ENCODE data around the gene KAZN.

KAZN gene

DNA sequence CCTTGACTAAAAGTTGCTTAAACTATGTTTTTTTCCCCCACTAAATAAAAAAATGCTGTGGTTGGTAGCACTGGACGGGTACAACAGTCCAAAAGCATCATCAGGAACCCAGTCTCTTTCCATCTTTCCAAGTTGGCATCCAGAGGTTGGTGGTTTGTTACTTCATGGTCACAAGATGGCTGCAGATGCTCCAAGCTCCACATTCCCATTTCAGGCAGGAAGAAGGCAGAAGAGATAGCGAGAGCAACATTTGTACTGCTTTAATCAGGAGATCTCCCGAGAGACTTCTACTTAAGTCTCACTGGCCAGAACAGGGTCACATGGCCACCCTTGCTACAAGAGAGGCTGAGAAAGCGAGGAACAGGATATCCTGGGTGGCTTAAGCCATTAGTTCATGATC is 230.2 kb downstream of the KAZN start:
- no peaks in the 10 kb centered on the region for H3K36me3 ChIP-seq (ENCODE audit: control insufficient read depth in 2 of 2, insufficient read depth in 1 of 2, low read length in 2 of 2)
- no peak overlapping the region for H3K27ac ChIP-seq (ENCODE audit: extremely low read depth, low read depth, low read length)
- no peaks in the 10 kb centered on the region for H3K4me1 ChIP-seq (ENCODE audit: control insufficient read depth, insufficient read depth, low read length)
- no peak overlapping the region for H3K4me3 ChIP-seq (ENCODE audit: low read depth, low read length)
- POLR2A ChIA-PET = no interaction called here
- no peak for TF ChIP-seq ZNF324 (tag by site-specific recombination; IDR thresholded peaks at IDR 0.05)
- no peak for TF ChIP-seq ZBTB17 (tag by site-specific recombination; IDR thresholded peaks at IDR 0.05)
- no peak for TF ChIP-seq ZNF776 (tag by site-specific recombination; IDR thresholded peaks at IDR 0.05; ENCODE audit: borderline replicate concordance)
- TF ChIP-seq ZNF211 (tag by site-specific recombination; IDR thresholded peaks at IDR 0.05; ENCODE audit: low read depth) = no peak
- no peak for TF ChIP-seq ZBTB1 (tag by site-specific recombination; IDR thresholded peaks at IDR 0.05)
- TF ChIP-seq TCF7L2 (IDR thresholded peaks at IDR 0.05; ENCODE audit: borderline replicate concordance, low read depth, low read length) = no peak
- CTCF ChIA-PET = interaction anchor here (1.1 kb wide), 1 partner anchor 22 kb away, joined by 7 read pairs; no protein-coding TSS in a partner anchor
- H3K9me3 ChIP-seq (ENCODE audit: control insufficient read depth, insufficient read depth, low read depth, low read length) = no peaks in the 10 kb centered on the region

DNA sequence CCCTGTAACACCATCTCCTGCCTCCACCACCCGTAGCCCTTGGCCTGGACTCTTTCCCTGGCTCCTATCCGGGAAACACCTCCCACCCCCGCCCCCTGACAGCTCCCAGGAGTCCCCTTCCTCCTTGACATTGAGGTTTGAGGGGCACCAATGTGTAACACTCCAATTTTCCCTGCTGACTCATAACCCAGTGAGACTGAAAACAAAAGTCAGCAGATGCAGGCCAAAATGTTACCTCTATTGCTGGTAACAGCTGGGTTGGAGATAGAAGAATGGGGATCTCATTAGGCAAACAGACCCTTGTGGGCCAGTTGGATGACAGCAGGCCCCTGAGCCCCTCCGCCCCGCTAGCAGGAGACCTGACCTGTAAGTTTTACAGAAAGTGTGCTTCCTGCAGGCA is 237.2 kb downstream of the KAZN start:
- Histone ChIP-seq H3K27ac (ENCODE audit: extremely low read depth, low read depth, low read length) (no peak overlapping the region), H3K9me3 (ENCODE audit: control insufficient read depth, insufficient read depth, low read depth, low read length) (no peaks in the 10 kb centered on the region), H3K36me3 (ENCODE audit: control insufficient read depth in 2 of 2, insufficient read depth in 1 of 2, low read length in 2 of 2) (no peaks in the 10 kb centered on the region), H3K4me1 (ENCODE audit: control insufficient read depth, insufficient read depth, low read length) (no peaks in the 10 kb centered on the region), H3K4me3 (ENCODE audit: low read depth, low read length) (no peak overlapping the region)
- POLR2A ChIA-PET = no interaction called here
- CTCF ChIA-PET = no interaction called here
- TF ChIP-seq ZFHX2 (tag by site-specific recombination; conservative IDR thresholded peaks at IDR 0.05) = 0 out of 2 replicates have a peak, but pooled peaks have one; percentile 21
- TF ChIP-seq ZNF155 (tag by site-specific recombination; IDR thresholded peaks at IDR 0.05) = no peak

DNA sequence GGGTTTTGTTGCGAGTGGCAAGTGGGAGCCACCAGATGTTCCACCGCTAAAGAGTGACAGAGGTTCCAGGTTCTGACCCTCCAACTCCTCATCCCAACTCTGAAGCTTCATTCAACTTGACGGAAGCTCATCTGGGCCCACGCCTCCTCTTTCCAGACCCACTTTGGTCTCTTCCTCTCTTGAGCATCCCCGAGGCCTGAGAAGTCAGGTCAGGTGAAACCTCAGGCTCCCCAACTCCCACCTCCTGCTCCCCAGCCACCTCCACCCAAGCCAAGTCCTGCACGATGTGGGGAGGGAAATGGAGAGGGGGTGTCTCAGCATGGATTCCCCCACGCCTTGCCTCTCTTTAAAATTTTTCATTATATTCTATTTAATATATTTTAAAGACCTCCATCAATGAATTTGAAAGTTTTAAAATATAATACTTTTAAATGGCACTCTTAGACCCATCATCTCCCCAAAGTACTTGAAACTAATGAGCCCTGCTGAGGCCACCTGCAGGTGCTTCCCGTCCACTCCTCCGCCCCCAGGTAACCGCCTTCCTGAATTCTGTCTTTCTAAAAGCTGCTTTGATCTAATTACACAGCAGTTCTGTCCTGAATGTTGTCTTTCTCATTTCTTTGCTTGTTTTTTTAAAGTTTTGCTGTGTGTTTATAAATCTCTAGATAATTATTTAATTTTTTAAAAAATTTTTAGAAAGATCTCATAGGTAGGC is 238.1 kb downstream of the KAZN start:
- Histone ChIP-seq H3K36me3 (ENCODE audit: control insufficient read depth in 2 of 2, insufficient read depth in 1 of 2, low read length in 2 of 2) (no peaks in the 10 kb centered on the region), H3K4me3 (ENCODE audit: low read depth, low read length) (no peak overlapping the region), H3K4me1 (ENCODE audit: control insufficient read depth, insufficient read depth, low read length) (no peaks in the 10 kb centered on the region), H3K9me3 (ENCODE audit: control insufficient read depth, insufficient read depth, low read depth, low read length) (no peaks in the 10 kb centered on the region), H3K27ac (ENCODE audit: extremely low read depth, low read depth, low read length) (no peak overlapping the region)
- POLR2A ChIA-PET = no interaction called here
- CTCF ChIA-PET = interaction anchor here (0.7 to 0.9 kb wide), 2 partner anchors 871 to 943 kb away, joined by 3 read pairs; no protein-coding TSS in a partner anchor
- TF ChIP-seq ZNF791 (tag by site-specific recombination; IDR thresholded peaks at IDR 0.05) (no peak), BCL11B (tag by site-specific recombination; IDR thresholded peaks at IDR 0.05; ENCODE audit: low read depth) (no peak), ZNF624 (tag by site-specific recombination; IDR thresholded peaks at IDR 0.05) (no peak), ZNF174 (tag by site-specific recombination; IDR thresholded peaks at IDR 0.05) (no peak), ZNF521 (tag by site-specific recombination; IDR thresholded peaks at IDR 0.05) (no peak), TRIM28 (IDR thresholded peaks at IDR 0.05; ENCODE audit: borderline replicate concordance, low read length) (no peak), ZNF529 (tag by site-specific recombination; IDR thresholded peaks at IDR 0.05; ENCODE audit: insufficient replicate concordance) (no peak), ZNF830 (tag by site-specific recombination; IDR thresholded peaks at IDR 0.05; ENCODE audit: low read depth) (no peak), ZNF555 (tag by site-specific recombination; conservative IDR thresholded peaks at IDR 0.05) (no peak)
- TF ChIP-seq, protein P1, sequence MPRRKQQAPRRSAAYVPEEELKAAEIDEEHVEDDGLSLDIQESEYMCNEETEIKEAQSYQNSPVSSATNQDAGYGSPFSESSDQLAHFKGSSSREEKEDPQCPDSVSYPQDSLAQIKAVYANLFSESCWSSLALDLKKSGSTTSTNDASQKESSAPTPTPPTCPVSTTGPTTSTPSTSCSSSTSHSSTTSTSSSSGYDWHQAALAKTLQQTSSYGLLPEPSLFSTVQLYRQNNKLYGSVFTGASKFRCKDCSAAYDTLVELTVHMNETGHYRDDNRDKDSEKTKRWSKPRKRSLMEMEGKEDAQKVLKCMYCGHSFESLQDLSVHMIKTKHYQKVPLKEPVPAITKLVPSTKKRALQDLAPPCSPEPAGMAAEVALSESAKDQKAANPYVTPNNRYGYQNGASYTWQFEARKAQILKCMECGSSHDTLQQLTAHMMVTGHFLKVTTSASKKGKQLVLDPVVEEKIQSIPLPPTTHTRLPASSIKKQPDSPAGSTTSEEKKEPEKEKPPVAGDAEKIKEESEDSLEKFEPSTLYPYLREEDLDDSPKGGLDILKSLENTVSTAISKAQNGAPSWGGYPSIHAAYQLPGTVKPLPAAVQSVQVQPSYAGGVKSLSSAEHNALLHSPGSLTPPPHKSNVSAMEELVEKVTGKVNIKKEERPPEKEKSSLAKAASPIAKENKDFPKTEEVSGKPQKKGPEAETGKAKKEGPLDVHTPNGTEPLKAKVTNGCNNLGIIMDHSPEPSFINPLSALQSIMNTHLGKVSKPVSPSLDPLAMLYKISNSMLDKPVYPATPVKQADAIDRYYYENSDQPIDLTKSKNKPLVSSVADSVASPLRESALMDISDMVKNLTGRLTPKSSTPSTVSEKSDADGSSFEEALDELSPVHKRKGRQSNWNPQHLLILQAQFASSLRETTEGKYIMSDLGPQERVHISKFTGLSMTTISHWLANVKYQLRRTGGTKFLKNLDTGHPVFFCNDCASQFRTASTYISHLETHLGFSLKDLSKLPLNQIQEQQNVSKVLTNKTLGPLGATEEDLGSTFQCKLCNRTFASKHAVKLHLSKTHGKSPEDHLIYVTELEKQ (tag by site-specific recombination; IDR thresholded peaks at IDR 0.05; ENCODE audit: borderline replicate concordance) = no peak
- TF ChIP-seq, protein P2, sequence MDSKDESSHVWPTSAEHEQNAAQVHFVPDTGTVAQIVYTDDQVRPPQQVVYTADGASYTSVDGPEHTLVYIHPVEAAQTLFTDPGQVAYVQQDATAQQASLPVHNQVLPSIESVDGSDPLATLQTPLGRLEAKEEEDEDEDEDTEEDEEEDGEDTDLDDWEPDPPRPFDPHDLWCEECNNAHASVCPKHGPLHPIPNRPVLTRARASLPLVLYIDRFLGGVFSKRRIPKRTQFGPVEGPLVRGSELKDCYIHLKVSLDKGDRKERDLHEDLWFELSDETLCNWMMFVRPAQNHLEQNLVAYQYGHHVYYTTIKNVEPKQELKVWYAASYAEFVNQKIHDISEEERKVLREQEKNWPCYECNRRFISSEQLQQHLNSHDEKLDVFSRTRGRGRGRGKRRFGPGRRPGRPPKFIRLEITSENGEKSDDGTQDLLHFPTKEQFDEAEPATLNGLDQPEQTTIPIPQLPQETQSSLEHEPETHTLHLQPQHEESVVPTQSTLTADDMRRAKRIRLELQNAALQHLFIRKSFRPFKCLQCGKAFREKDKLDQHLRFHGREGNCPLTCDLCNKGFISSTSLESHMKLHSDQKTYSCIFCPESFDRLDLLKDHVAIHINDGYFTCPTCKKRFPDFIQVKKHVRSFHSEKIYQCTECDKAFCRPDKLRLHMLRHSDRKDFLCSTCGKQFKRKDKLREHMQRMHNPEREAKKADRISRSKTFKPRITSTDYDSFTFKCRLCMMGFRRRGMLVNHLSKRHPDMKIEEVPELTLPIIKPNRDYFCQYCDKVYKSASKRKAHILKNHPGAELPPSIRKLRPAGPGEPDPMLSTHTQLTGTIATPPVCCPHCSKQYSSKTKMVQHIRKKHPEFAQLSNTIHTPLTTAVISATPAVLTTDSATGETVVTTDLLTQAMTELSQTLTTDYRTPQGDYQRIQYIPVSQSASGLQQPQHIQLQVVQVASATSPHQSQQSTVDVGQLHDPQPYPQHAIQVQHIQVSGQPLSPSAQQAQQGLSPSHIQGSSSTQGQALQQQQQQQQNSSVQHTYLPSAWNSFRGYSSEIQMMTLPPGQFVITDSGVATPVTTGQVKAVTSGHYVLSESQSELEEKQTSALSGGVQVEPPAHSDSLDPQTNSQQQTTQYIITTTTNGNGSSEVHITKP (tag by site-specific recombination; IDR thresholded peaks at IDR 0.05) = no peak
- TF ChIP-seq, protein P3, sequence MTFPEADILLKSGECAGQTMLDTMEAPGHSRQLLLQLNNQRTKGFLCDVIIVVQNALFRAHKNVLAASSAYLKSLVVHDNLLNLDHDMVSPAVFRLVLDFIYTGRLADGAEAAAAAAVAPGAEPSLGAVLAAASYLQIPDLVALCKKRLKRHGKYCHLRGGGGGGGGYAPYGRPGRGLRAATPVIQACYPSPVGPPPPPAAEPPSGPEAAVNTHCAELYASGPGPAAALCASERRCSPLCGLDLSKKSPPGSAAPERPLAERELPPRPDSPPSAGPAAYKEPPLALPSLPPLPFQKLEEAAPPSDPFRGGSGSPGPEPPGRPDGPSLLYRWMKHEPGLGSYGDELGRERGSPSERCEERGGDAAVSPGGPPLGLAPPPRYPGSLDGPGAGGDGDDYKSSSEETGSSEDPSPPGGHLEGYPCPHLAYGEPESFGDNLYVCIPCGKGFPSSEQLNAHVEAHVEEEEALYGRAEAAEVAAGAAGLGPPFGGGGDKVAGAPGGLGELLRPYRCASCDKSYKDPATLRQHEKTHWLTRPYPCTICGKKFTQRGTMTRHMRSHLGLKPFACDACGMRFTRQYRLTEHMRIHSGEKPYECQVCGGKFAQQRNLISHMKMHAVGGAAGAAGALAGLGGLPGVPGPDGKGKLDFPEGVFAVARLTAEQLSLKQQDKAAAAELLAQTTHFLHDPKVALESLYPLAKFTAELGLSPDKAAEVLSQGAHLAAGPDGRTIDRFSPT (tag by site-specific recombination; IDR thresholded peaks at IDR 0.05) = no peak
- TF ChIP-seq, protein P4, sequence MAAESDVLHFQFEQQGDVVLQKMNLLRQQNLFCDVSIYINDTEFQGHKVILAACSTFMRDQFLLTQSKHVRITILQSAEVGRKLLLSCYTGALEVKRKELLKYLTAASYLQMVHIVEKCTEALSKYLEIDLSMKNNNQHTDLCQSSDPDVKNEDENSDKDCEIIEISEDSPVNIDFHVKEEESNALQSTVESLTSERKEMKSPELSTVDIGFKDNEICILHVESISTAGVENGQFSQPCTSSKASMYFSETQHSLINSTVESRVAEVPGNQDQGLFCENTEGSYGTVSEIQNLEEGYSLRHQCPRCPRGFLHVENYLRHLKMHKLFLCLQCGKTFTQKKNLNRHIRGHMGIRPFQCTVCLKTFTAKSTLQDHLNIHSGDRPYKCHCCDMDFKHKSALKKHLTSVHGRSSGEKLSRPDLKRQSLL (tag by site-specific recombination; IDR thresholded peaks at IDR 0.05) = no peak

All from HEK293 (cell line).